Stimulated activated CD8-positive, alpha-beta memory T cell treated with anti-CD3 and anti-CD28 coated beads, Interleukin-15, amount 100 ng/mL, for 4 hours (primary cell): ENCODE measurements around the gene CTRL.
"Not testable (repeated sequence)": the region's sequence is repeated elsewhere in the genome, so short reads cannot be mapped to it uniquely, and the experiment has no call there.

Experiments used
- DNase-seq, 2 donors: peaks; one replicate each; pipeline ENCODE4 v3.0.0-alpha.2; 2020; ENCODE audit warnings: low read depth in 2 of 2

CTRL gene

GRCh38 chr16:67924140-67924906 is 7.3 kb downstream of the CTRL start:
- DNase-seq: no peak

- no peak for DNase-seq
Measured at GRCh38 chr16:67923414-67924116, 8.1 kb downstream of the CTRL start.

- DNase-seq: no peak
Measured at GRCh38 chr16:67922740-67923139, 8.9 kb downstream of the CTRL start.

GRCh38 chr16:67922221-67922620 is 9.4 kb downstream of the CTRL start:
- no peak for DNase-seq

GRCh38 chr16:67919622-67920221 is 11.9 kb downstream of the CTRL start:
- no peak for DNase-seq

- peak in 1 of 2 donors; percentile 14 for DNase-seq
Measured at GRCh38 chr16:67917852-67918236, 13.8 kb downstream of the CTRL start.

GRCh38 chr16:67917140-67917851 is 14.4 kb downstream of the CTRL start:
- DNase-seq: no peak

GRCh38 chr16:67915831-67916723 is 15.6 kb downstream of the CTRL start:
- no peak for DNase-seq

GRCh38 chr16:67915496-67915769 is 16.2 kb downstream of the CTRL start:
- DNase-seq: not testable (repeated sequence)

- no peak for DNase-seq
Measured at GRCh38 chr16:67914758-67915495, 16.7 kb downstream of the CTRL start.

GRCh38 chr16:67910158-67910557 is 21.5 kb downstream of the CTRL start:
- DNase-seq: no peak

GRCh38 chr16:67909056-67909742 is 22.5 kb downstream of the CTRL start:
- DNase-seq: no peak

GRCh38 chr16:67907397-67908180 is 24.1 kb downstream of the CTRL start:
- no peak for DNase-seq

- no peak for DNase-seq
Measured at GRCh38 chr16:67902831-67903230, 28.8 kb downstream of the CTRL start.

- no peak for DNase-seq
Measured at GRCh38 chr16:67901734-67902133, 29.9 kb downstream of the CTRL start.

- DNase-seq: no peak
Measured at GRCh38 chr16:67897231-67897630, 34.4 kb downstream of the CTRL start.

GRCh38 chr16:67893743-67894399 is 37.8 kb downstream of the CTRL start:
- no peak for DNase-seq

- DNase-seq: peak; percentile 84 to 88
Measured at GRCh38 chr16:67892899-67893742, 38.5 kb downstream of the CTRL start, which contains the start of gene PSKH1. Gene PSKH1, plus strand, starts transcription at chr16:67893254. Its CDS starts 15,496 bp downstream, at chr16:67908750.
